Measurements from ENCODE around the gene TFF3. TPM values are rescaled to one million over a fixed set of nuclear protein-coding genes. Genes with fewer than 3 reads are reported as not detected.
A peak's percentile ranks its signal among the peaks of the same experiment; 100 is the strongest.

The TFF3 gene
- total and polyA plus RNA-seq, 2 experiments from 2014 or later = 1.2 to 3.3 TPM

- no peak overlapping the region for H3K4me3 ChIP-seq
- DNase-seq (ENCODE audit: low spot score) (no peak), ATAC-seq (no peak)
- peak overlapping the region; percentile 83; the same call in 1 of the 2 replicates for H3K4me2 ChIP-seq
- Mint-ChIP-seq H3K27ac (no peak overlapping the region), H3K27me3 (ENCODE audit: insufficient read depth, low read depth, poor library complexity) (peaks cover 15% of the 10 kb centered on the region), H3K36me3 (ENCODE audit: low read depth) (no peaks in the 10 kb centered on the region), H3K4me1 (peaks cover 27% of the 10 kb centered on the region), H3K9me3 (no peaks in the 10 kb centered on the region), H3K4me3 (0 out of 3 replicates have a peak overlapping the region, but pooled peaks have one; percentile 65)
- H3K9me2 ChIP-seq (ENCODE audit: insufficient read depth) = no peaks in the 10 kb centered on the region
- H4K20me1 ChIP-seq (replicated peaks; ENCODE audit: insufficient read depth) = no peaks in the 10 kb centered on the region
- H3K27me3 ChIP-seq (ENCODE audit: insufficient read depth) = no peaks in the 10 kb centered on the region
- peak overlapping the region; percentile 95 for H2AFZ ChIP-seq
- no peaks in the 10 kb centered on the region for H3K36me3 ChIP-seq (ENCODE audit: insufficient read depth)
- H3K79me2 ChIP-seq (replicated peaks; ENCODE audit: insufficient read depth) = no peaks in the 10 kb centered on the region
- no peaks in the 10 kb centered on the region for H3F3A ChIP-seq (replicated peaks; ENCODE audit: low read depth)
- TF ChIP-seq, protein P1, sequence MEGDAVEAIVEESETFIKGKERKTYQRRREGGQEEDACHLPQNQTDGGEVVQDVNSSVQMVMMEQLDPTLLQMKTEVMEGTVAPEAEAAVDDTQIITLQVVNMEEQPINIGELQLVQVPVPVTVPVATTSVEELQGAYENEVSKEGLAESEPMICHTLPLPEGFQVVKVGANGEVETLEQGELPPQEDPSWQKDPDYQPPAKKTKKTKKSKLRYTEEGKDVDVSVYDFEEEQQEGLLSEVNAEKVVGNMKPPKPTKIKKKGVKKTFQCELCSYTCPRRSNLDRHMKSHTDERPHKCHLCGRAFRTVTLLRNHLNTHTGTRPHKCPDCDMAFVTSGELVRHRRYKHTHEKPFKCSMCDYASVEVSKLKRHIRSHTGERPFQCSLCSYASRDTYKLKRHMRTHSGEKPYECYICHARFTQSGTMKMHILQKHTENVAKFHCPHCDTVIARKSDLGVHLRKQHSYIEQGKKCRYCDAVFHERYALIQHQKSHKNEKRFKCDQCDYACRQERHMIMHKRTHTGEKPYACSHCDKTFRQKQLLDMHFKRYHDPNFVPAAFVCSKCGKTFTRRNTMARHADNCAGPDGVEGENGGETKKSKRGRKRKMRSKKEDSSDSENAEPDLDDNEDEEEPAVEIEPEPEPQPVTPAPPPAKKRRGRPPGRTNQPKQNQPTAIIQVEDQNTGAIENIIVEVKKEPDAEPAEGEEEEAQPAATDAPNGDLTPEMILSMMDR (conservative IDR thresholded peaks at IDR 0.05; ENCODE audit: low read depth in 2 of 2) = no peak
- TF ChIP-seq ZNF114 (CRISPR knock-in tag; IDR thresholded peaks at IDR 0.05) (no peak), EZH2 (IDR thresholded peaks at IDR 0.05; ENCODE audit: low read depth, unreplicated experiment) (no peak), STAT1 (IDR thresholded peaks at IDR 0.05; ENCODE audit: unreplicated experiment) (no peak), NANOG (IDR thresholded peaks at IDR 0.05; ENCODE audit: borderline replicate concordance) (no peak), ZNF331 (CRISPR knock-in tag; IDR thresholded peaks at IDR 0.05; ENCODE audit: low read depth) (no peak), ZNF462 (CRISPR knock-in tag; IDR thresholded peaks at IDR 0.05) (no peak), JUNB (IDR thresholded peaks at IDR 0.05; ENCODE audit: unreplicated experiment) (no peak), EZH2phosphoT487 (IDR thresholded peaks at IDR 0.05; ENCODE audit: unreplicated experiment) (no peak), POLR2AphosphoS5 (IDR thresholded peaks at IDR 0.05; ENCODE audit: low read depth) (no peak), CREB1 (CRISPR knock-in tag; IDR thresholded peaks at IDR 0.05; ENCODE audit: low read depth) (no peak)
- TF ChIP-seq, protein P2, sequence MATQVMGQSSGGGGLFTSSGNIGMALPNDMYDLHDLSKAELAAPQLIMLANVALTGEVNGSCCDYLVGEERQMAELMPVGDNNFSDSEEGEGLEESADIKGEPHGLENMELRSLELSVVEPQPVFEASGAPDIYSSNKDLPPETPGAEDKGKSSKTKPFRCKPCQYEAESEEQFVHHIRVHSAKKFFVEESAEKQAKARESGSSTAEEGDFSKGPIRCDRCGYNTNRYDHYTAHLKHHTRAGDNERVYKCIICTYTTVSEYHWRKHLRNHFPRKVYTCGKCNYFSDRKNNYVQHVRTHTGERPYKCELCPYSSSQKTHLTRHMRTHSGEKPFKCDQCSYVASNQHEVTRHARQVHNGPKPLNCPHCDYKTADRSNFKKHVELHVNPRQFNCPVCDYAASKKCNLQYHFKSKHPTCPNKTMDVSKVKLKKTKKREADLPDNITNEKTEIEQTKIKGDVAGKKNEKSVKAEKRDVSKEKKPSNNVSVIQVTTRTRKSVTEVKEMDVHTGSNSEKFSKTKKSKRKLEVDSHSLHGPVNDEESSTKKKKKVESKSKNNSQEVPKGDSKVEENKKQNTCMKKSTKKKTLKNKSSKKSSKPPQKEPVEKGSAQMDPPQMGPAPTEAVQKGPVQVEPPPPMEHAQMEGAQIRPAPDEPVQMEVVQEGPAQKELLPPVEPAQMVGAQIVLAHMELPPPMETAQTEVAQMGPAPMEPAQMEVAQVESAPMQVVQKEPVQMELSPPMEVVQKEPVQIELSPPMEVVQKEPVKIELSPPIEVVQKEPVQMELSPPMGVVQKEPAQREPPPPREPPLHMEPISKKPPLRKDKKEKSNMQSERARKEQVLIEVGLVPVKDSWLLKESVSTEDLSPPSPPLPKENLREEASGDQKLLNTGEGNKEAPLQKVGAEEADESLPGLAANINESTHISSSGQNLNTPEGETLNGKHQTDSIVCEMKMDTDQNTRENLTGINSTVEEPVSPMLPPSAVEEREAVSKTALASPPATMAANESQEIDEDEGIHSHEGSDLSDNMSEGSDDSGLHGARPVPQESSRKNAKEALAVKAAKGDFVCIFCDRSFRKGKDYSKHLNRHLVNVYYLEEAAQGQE (IDR thresholded peaks at IDR 0.05; ENCODE audit: unreplicated experiment) = no peak
- TF ChIP-seq, protein P3, sequence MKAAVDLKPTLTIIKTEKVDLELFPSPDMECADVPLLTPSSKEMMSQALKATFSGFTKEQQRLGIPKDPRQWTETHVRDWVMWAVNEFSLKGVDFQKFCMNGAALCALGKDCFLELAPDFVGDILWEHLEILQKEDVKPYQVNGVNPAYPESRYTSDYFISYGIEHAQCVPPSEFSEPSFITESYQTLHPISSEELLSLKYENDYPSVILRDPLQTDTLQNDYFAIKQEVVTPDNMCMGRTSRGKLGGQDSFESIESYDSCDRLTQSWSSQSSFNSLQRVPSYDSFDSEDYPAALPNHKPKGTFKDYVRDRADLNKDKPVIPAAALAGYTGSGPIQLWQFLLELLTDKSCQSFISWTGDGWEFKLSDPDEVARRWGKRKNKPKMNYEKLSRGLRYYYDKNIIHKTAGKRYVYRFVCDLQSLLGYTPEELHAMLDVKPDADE (IDR thresholded peaks at IDR 0.05) = no peak
- peaks cover 11% of the 10 kb centered on the region; the same call in 1 of the 2 replicates for H3K4me1 ChIP-seq (ENCODE audit: insufficient read depth)
- H3K27ac ChIP-seq (ENCODE audit: low read depth) = no peak overlapping the region
Observed at GRCh38 chr21:42310411-42311001, 4.7 kb downstream of the TFF3 start.

Measured in GM23338 (cell line).